Fibroblast of lung (primary cell): ENCODE measurements around the gene USP12.

ENCODE experiments used
- EZH2 ChIP-seq: IDR thresholded peaks from 2 replicates; pipeline ENCODE4 v1.5.1; 2012; ENCODE audit warnings: low read length, control low read depth, mild to moderate bottlenecking; ENCODE audit errors: missing control alignments
- TF ChIP-seq, protein P1 (sequence below), 2 donors: IDR thresholded peaks in 1 of 2; conservative IDR thresholded peaks in 1 of 2; 1 replicate in 1 of 2; 2 replicates in 1 of 2; pipeline ENCODE4 v1.5.1; 2011 to 2012; ENCODE audit warnings: low read length in 2 of 2, control low read depth in 1 of 2, inconsistent platforms in 1 of 2, low read depth in 1 of 2, mild to moderate bottlenecking in 1 of 2

DNA sequence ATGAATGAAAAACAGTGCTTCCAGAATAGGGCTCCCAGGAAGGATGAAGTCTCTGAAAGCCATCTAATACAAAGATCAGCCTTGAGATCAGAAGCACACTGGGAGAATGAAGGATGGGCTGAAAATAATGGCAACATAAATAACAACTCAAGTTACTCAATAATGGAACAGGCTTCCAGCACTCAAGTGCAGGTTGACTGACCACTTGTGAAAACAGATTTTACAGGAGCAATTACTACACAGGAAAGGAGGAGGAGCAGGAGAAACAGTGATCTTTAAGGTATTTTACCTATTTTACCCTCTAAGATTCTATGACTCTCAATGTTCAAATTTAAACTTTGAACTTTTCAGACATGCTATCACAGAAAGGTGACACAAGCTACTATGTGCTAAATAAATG lies 106.0 kb downstream of the USP12 start:
- TF ChIP-seq, protein P1, sequence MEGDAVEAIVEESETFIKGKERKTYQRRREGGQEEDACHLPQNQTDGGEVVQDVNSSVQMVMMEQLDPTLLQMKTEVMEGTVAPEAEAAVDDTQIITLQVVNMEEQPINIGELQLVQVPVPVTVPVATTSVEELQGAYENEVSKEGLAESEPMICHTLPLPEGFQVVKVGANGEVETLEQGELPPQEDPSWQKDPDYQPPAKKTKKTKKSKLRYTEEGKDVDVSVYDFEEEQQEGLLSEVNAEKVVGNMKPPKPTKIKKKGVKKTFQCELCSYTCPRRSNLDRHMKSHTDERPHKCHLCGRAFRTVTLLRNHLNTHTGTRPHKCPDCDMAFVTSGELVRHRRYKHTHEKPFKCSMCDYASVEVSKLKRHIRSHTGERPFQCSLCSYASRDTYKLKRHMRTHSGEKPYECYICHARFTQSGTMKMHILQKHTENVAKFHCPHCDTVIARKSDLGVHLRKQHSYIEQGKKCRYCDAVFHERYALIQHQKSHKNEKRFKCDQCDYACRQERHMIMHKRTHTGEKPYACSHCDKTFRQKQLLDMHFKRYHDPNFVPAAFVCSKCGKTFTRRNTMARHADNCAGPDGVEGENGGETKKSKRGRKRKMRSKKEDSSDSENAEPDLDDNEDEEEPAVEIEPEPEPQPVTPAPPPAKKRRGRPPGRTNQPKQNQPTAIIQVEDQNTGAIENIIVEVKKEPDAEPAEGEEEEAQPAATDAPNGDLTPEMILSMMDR (conservative IDR thresholded peaks at IDR 0.05 in 1 of 2, IDR thresholded peaks at IDR 0.05 in 1 of 2; ENCODE audit: low read depth in 1 of 2, low read length in 2 of 2), result no peak
- no peak for TF ChIP-seq EZH2
